NCI-H345 treated with DMSO at 0.1 percent for 48 hours (cell line): Measurements from ENCODE around the gene CTSG.
"Not testable (repeated sequence)": the region's sequence is repeated elsewhere in the genome, so short reads cannot be mapped to it uniquely, and the experiment has no call there.

Source experiments
- DNase-seq: peaks from one replicate; lab custom pipeline; 2025; ENCODE audit not compliant: unreplicated experiment; lab: John Stamatoyannopoulos, UW

CTSG gene

GRCh38 chr14:24549064-24549463 is 27.0 kb downstream of the CTSG start:
- DNase-seq: not testable (repeated sequence)

GRCh38 chr14:24542346-24542936 is 33.6 kb downstream of the CTSG start:
- no peak for DNase-seq

GRCh38 chr14:24535737-24536136 is 40.3 kb downstream of the CTSG start:
- DNase-seq: no peak

GRCh38 chr14:24534286-24534685 is 41.8 kb downstream of the CTSG start:
- DNase-seq: no peak

DNA sequence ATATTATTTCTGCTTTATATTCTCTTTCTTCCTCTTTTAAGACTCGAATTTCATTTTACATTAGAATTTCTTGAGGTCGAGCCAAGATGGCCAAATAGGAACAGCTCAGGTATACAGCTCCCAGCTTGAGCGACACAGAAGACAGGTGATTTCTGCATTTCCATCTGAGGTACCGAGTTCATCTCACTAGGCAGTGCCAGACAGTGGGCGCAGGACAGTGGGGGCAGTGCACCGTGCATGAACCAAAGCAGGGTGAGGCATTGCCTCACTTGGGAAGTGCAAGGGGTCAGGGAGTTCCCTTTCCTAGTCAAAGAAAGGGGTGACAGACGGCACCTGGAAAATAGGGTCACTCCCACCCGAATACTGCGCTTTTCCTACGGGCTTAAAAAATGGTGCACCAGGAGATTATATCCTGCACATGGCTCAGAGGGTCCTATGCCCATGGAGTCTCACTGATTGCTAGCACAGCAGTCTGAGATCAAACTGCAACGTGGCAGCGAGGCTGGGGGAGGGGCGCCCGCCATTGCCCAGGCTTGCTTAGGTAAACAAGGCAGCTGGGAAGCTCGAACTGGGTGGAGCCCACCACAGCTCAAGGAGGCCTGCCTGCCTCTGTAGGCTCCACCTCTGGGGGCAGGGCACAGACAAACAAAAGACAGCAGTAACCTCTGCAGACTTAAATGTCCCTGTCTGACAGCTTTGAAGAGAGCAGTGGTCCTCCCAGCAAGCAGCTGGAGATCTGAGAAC is 50.0 kb downstream of the CTSG start:
- peak; percentile 3 for DNase-seq
